ENCODE data around the gene IPO9. TPM values are rescaled to one million over a fixed set of nuclear protein-coding genes. Genes with fewer than 3 reads are reported as not detected.

Gene IPO9
- total RNA-seq, 1 donor from 2014 or later = 124 TPM

DNA sequence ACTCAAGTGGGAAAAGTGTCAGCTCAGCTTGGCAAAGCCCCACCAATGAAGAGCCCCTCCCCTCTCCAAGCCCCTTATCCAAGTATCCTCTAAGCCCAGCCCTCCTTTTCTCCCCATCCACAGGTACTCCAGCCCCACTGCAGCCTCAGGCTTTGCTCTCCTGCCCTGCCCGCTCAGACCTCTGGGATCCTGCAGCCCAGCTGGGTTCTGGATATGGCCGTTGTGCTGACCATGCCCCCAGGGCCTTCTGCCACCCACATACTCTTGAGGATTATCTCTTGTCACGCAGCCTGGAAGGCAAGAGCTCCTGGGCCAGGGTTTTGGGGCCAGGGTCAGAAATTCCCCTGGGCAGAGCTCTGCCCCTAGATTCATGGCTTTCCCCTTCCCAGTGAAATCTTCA lies 64.5 kb downstream of the IPO9 start:
- H3K36me3 Mint-ChIP-seq (ENCODE audit: low read depth) = no peaks in the 10 kb centered on the region
- H3K27ac Mint-ChIP-seq (ENCODE audit: unreplicated experiment) = no peak overlapping the region
- peaks cover 16% of the 10 kb centered on the region for H3K4me1 Mint-ChIP-seq
- no peak for DNase-seq (ENCODE audit: low read depth, low spot score)
- H3K4me3 Mint-ChIP-seq = no peak overlapping the region
- H3K9me3 Mint-ChIP-seq = no peaks in the 10 kb centered on the region
- TF ChIP-seq, protein P1, sequence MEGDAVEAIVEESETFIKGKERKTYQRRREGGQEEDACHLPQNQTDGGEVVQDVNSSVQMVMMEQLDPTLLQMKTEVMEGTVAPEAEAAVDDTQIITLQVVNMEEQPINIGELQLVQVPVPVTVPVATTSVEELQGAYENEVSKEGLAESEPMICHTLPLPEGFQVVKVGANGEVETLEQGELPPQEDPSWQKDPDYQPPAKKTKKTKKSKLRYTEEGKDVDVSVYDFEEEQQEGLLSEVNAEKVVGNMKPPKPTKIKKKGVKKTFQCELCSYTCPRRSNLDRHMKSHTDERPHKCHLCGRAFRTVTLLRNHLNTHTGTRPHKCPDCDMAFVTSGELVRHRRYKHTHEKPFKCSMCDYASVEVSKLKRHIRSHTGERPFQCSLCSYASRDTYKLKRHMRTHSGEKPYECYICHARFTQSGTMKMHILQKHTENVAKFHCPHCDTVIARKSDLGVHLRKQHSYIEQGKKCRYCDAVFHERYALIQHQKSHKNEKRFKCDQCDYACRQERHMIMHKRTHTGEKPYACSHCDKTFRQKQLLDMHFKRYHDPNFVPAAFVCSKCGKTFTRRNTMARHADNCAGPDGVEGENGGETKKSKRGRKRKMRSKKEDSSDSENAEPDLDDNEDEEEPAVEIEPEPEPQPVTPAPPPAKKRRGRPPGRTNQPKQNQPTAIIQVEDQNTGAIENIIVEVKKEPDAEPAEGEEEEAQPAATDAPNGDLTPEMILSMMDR (conservative IDR thresholded peaks at IDR 0.05) = no peak
- peaks cover 2% of the 10 kb centered on the region for H3K27me3 Mint-ChIP-seq (ENCODE audit: low read depth)

DNA sequence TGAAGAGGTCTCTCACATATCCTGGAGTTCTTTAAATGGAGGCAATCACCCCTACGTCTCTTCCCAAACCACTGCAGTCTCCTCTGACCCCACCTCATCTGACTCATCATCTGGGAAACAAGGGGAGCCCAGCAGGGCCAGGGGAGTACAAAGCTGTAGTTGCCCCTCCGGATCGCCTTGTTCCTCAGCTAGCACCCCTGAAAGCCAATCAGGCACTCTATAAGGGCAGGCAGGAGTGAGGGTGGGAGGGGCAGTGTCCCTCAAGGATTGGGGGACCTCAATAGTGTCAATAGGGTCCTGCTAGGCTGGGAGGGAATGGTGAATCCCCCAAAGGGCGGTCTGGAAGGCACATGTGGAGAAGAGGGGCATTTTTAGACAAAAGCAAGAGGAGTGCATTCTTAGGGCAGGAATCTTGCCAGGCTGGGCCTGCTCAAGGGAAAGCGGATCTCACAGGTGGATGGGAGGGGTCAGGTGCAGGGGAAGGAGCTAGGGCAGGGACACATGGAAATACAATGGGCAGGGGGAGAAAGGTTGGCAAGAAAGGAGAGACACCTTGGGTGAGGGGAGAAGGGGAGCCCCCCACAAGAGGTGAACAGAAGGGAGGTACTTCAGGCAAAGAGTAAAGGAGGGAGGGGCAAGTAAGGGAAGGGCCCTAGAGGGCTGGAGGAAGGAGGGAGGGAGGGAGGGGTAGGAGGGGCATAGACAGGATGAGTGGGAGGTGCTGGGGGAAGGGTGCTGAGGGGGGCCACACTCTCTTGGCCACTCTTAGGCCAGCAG lies 65.6 kb downstream of the IPO9 start:
- Mint-ChIP-seq H3K4me1 (peaks cover 13% of the 10 kb centered on the region), H3K27me3 (ENCODE audit: low read depth) (peaks cover 1% of the 10 kb centered on the region)

DNA sequence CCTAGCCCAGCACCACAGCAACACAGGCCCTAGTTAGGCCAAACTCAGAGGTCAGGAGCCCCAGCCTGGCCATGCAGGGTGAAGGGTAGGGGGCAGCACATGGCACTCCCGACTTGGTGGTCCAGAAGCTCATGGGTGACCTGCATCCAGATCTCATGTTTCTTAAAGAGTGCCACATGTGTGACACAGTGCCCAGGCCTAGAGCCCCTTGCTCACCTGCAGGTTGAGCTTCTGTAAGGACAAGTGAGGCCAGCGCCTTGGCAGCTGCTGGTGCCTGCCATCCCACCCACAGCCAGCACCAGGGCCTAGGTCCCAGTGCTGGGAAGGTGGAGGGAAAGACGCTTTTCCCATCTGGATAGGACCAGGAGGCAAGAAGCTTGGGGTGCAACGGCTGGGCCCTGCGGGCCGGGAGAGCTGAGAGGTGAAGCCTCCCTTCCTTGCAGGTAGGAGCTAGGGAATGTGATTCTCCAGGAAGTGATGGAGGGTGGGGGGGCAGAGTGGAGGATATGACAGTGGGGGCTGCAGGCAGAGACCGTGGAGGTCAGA lies 66.2 kb downstream of the IPO9 start:
- Mint-ChIP-seq H3K4me3 (no peak overlapping the region), H3K9me3 (peaks cover 3% of the 10 kb centered on the region), H3K27ac (ENCODE audit: unreplicated experiment) (peak overlapping the region; percentile 57)

More for the DNA sequence above, 65.6 kb downstream of the IPO9 start:
- Mint-ChIP-seq H3K36me3 (ENCODE audit: low read depth) (no peaks in the 10 kb centered on the region), H3K9me3 (no peaks in the 10 kb centered on the region), H3K27ac (ENCODE audit: unreplicated experiment) (no peak overlapping the region), H3K4me3 (no peak overlapping the region)
- DNase-seq (ENCODE audit: low read depth, low spot score) = no peak
- TF ChIP-seq, protein P1 (conservative IDR thresholded peaks at IDR 0.05) = no peak

DNA sequence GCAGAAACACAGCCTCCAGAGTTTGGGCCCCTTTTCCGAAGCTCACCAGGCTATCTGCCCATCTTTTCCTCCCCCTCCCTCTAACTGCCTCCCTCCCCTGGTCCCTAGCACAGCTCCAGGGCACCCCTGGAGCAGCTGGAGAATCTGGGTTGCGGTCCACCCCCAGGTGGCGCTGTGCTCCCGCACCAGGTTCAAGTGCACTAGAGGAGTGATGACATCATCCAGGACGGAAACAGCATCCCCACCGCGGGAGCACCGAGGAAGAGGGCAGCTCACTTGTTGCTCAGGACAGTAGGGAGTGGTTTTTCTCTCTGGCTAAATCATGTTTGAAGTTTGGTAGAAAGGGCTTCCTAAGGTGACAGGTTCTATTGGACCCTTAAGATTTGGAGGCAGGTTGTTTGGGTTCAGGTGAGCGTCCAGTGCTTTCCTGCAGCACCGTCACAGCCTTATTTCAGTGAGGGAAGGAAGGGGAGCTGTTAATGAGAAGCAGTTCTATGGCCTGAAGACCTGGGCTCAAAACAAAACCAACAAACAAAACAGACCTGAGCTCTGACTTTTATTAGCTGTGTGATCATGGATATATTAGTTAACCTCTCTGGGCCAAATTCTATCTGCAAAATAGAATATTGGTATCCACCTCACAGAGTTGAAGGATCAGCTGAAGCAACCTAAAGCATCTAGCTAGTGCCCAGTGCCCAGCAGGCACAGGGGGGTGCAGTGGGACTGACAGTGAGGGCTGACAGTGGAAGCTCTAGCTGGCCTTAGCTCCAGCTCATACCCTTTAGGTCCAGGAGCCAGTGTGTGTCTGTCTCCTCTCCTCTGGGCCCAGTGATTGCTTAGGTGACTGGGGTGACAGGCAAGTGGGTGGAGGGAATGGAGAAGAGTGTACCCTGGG lies 67.2 kb downstream of the IPO9 start:
- Mint-ChIP-seq H3K27me3 (ENCODE audit: low read depth) (no peaks in the 10 kb centered on the region), H3K27ac (ENCODE audit: unreplicated experiment) (peak overlapping the region; percentile 51), H3K9me3 (peaks cover 3% of the 10 kb centered on the region), H3K4me1 (peaks cover 11% of the 10 kb centered on the region), H3K36me3 (ENCODE audit: low read depth) (no peaks in the 10 kb centered on the region), H3K4me3 (peak overlapping the region; percentile 35)
- DNase-seq (ENCODE audit: low read depth, low spot score) = peak; percentile 89
- TF ChIP-seq, protein P1 (conservative IDR thresholded peaks at IDR 0.05) = peak; percentile 97

More for the DNA sequence above, 66.2 kb downstream of the IPO9 start:
- H3K36me3 Mint-ChIP-seq (ENCODE audit: low read depth) = no peaks in the 10 kb centered on the region
- no peak for DNase-seq (ENCODE audit: low read depth, low spot score)
- TF ChIP-seq, protein P1 (conservative IDR thresholded peaks at IDR 0.05) = no peak
- H3K27me3 Mint-ChIP-seq (ENCODE audit: low read depth) = no peaks in the 10 kb centered on the region
- H3K4me1 Mint-ChIP-seq = peaks cover 11% of the 10 kb centered on the region

DNA sequence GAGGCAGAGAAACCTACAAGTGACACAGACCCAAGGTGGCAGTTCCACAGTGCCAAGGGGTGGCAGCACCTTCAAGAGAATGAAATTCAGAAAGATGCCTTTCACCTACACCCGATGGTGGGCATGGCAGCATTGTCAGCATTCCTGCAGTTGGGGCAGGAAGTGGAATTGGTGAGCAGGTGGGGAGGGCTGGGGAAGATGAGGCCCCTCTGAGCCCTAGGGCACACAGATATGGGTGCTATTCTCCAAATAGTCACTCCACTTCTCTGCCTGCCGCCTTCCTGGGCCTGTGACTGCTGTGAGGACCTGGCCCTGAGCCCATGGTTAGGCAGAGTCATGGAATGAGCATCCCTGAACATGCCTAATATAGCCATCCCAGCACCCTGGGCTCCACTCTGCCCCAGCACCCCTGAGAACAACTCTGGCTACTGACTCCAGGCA lies 68.0 kb downstream of the IPO9 start:
- Mint-ChIP-seq H3K27me3 (ENCODE audit: low read depth) (no peaks in the 10 kb centered on the region), H3K27ac (ENCODE audit: unreplicated experiment) (no peak overlapping the region), H3K4me3 (no peak overlapping the region), H3K36me3 (ENCODE audit: low read depth) (no peaks in the 10 kb centered on the region), H3K4me1 (peaks cover 11% of the 10 kb centered on the region), H3K9me3 (peaks cover 3% of the 10 kb centered on the region)
- no peak for DNase-seq (ENCODE audit: low read depth, low spot score)
- TF ChIP-seq, protein P1 (conservative IDR thresholded peaks at IDR 0.05) = no peak

All from neural crest cell (in vitro differentiated cells).